IMR-90 (cell line): ENCODE results near the gene CLPSL2. TPM values are rescaled to one million over a fixed set of nuclear protein-coding genes. Genes with fewer than 3 reads are reported as not detected.

Source experiments
- ATAC-seq: fragments of 200-7000 bp; cut with Tn5 transposase; 2 replicates; pipeline ENCODE4 v1.9.1; 2020; ENCODE audit warnings: low read depth, mild to moderate bottlenecking, moderate library complexity
- BruUV-seq: library from RNA; stranded (reverse); fragments of 400-500 nt; replicated peaks from 2 replicates; lab custom pipeline; 2021; lab: Mats Ljungman, UMichigan
- CTCF ChIA-PET: fragments of 300-600 bp; formaldehyde crosslinking; extraction: SDS; loops from one replicate; lab custom pipeline; 2021; ENCODE audit warnings: antibody characterized with exemption; lab: Yijun Ruan, JAX
- POLR2A ChIA-PET: fragments of 300-600 bp; sonication (Branson Sonifier 250); formaldehyde crosslinking; loops from one replicate; lab custom pipeline; 2022; ENCODE audit warnings: antibody characterized with exemption; ENCODE audit not compliant: unreplicated experiment; lab: Charles Lee
- DNase-seq: peaks from one replicate; pipeline ENCODE4 v3.0.0; 2013
- H2AFZ ChIP-seq: replicated peaks from 2 replicates; pipeline ENCODE3; 2013; ENCODE audit warnings: low read length, mild to moderate bottlenecking; ENCODE audit not compliant: poor library complexity
- H2AK5ac ChIP-seq: 2 replicates; pipeline ENCODE4 v1.6.1; 2013; ENCODE audit warnings: low read depth, low read length, inconsistent platforms
- H2AK9ac ChIP-seq: replicated peaks from 2 replicates; pipeline ENCODE3; 2013; ENCODE audit warnings: mild to moderate bottlenecking, low read depth, low read length, moderate library complexity; ENCODE audit not compliant: poor library complexity
- H2BK120ac ChIP-seq: 2 replicates; pipeline ENCODE4 v1.6.1; 2013; ENCODE audit warnings: low read depth, low read length, inconsistent platforms
- H2BK15ac ChIP-seq: 3 replicates; pipeline ENCODE4 v1.6.1; 2013; ENCODE audit warnings: low read depth, low read length, inconsistent platforms
- H2BK20ac ChIP-seq: 2 replicates; pipeline ENCODE4 v1.6.1; 2013; ENCODE audit warnings: low read depth, mild to moderate bottlenecking, inconsistent platforms, low read length, moderate library complexity
- H2BK5ac ChIP-seq: 2 replicates; pipeline ENCODE4 v1.6.1; 2013; ENCODE audit warnings: mild to moderate bottlenecking, low read depth, low read length, inconsistent platforms; ENCODE audit not compliant: poor library complexity, severe bottlenecking
- H3K14ac ChIP-seq: replicated peaks from 2 replicates; pipeline ENCODE4 v1.6.1; 2013; ENCODE audit warnings: low read depth, low read length, inconsistent platforms
- H3K18ac ChIP-seq: 2 replicates; pipeline ENCODE4 v1.6.1; 2013; ENCODE audit warnings: low read depth, low read length, control low read depth
- H3K23ac ChIP-seq: 2 replicates; pipeline ENCODE4 v1.6.1; 2013; ENCODE audit warnings: low read depth, low read length, inconsistent platforms
- H3K27ac ChIP-seq: 2 replicates; pipeline ENCODE4 v1.5.1; 2013; ENCODE audit warnings: mild to moderate bottlenecking, control low read depth, low read length; ENCODE audit not compliant: insufficient read depth
- H3K27me3 ChIP-seq: 2 replicates; pipeline ENCODE4 v1.6.1; 2013; ENCODE audit warnings: low read length; ENCODE audit not compliant: control insufficient read depth, insufficient read depth
- H3K36me3 ChIP-seq: 2 replicates; pipeline ENCODE4 v1.6.1; 2013; ENCODE audit warnings: low read length, mixed read lengths; ENCODE audit not compliant: control insufficient read depth, insufficient read depth
- H3K4ac ChIP-seq: 2 replicates; pipeline ENCODE4 v1.6.1; 2013; ENCODE audit warnings: low read depth, low read length, inconsistent platforms
- H3K4me1 ChIP-seq: 2 replicates; pipeline ENCODE4 v1.6.1; 2013; ENCODE audit warnings: low read length, mixed read lengths; ENCODE audit not compliant: control insufficient read depth, insufficient read depth
- H3K4me2 ChIP-seq: 2 replicates; pipeline ENCODE4 v1.6.1; 2013; ENCODE audit warnings: low read depth, mild to moderate bottlenecking, control low read depth, low read length, moderate library complexity
- H3K4me3 ChIP-seq: 2 replicates; pipeline ENCODE4 v1.5.1; 2013; ENCODE audit warnings: low read depth, mild to moderate bottlenecking, control low read depth, low read length, moderate library complexity; ENCODE audit not compliant: insufficient read depth
- H3K56ac ChIP-seq: 2 replicates; pipeline ENCODE4 v1.6.1; 2013; ENCODE audit warnings: low read length, inconsistent platforms; ENCODE audit not compliant: insufficient read depth; ENCODE audit errors: extremely low read depth
- H3K79me1 ChIP-seq, 2 experiments: 2 replicates each; pipeline ENCODE4 v1.6.1; 2013; ENCODE audit warnings: low read length in 2 of 2, inconsistent platforms in 1 of 2, low read depth in 1 of 2
- H3K9ac ChIP-seq: 2 replicates; pipeline ENCODE4 v1.6.1; 2013; ENCODE audit warnings: low read depth, low read length, control low read depth
- H3K9me1 ChIP-seq: 2 replicates; pipeline ENCODE4 v1.6.1; 2013; ENCODE audit warnings: low read length, inconsistent platforms; ENCODE audit not compliant: insufficient read depth
- H3K9me3 ChIP-seq: 2 replicates; pipeline ENCODE4 v1.6.1; 2013; ENCODE audit warnings: low read length; ENCODE audit not compliant: control insufficient read depth, insufficient read depth
- H4K20me1 ChIP-seq: 2 replicates; pipeline ENCODE4 v1.6.1; 2013; ENCODE audit warnings: low read length, inconsistent platforms; ENCODE audit not compliant: insufficient read depth
- H4K5ac ChIP-seq: 2 replicates; pipeline ENCODE4 v1.6.1; 2013; ENCODE audit warnings: mild to moderate bottlenecking, low read depth, low read length, control low read depth
- H4K8ac ChIP-seq, 2 experiments: 2 replicates each; pipeline ENCODE4 v1.6.1; 2013; ENCODE audit warnings: low read depth in 2 of 2, low read length in 2 of 2, control low read depth in 1 of 2, inconsistent platforms in 1 of 2
- H4K91ac ChIP-seq: 2 replicates; pipeline ENCODE4 v1.6.1; 2013; ENCODE audit warnings: low read depth, low read length, inconsistent platforms; ENCODE audit not compliant: insufficient read depth
- CHD1 ChIP-seq: IDR thresholded peaks from 2 replicates; pipeline ENCODE4 v1.6.1; 2012; ENCODE audit warnings: low read depth, low read length, improper control_type of control experiment
- RCOR1 ChIP-seq: IDR thresholded peaks from 2 replicates; pipeline ENCODE4 v1.6.1; 2012; ENCODE audit warnings: mild to moderate bottlenecking, low read length, improper control_type of control experiment; ENCODE audit not compliant: insufficient replicate concordance
- WGBS, 2 experiments: methylation state at CpG; one replicate each; pipeline versions ENCODE4 v1.1.5 to v1.1.7; 2013; ENCODE audit warnings: missing lambda C conversion rate in 2 of 2; ENCODE audit not compliant: insufficient read length in 1 of 2; ENCODE audit errors: extremely low coverage in 2 of 2; 5-methylcytosine and 5-hydroxymethylcytosine counted together
- dilution Hi-C: fragments of 300-500 bp; cut with HindIII; formaldehyde crosslinking; loops from one replicate; pipeline ENCODE4 v1.14.3; 2018; ENCODE audit warnings: low sequenced_read_pairs; ENCODE audit not compliant: unreplicated experiment
- in situ Hi-C: fragments of 300-500 bp; cut with MboI; formaldehyde crosslinking; loops from 3 replicates; pipeline ENCODE4 v1.14.3; 2019; ENCODE audit warnings: low sequenced_read_pairs, inconsistent platforms, mixed read lengths
- intact Hi-C: fragments of 100-400 bp; cut with micrococcal nuclease; formaldehyde crosslinking; loops from 2 replicates; pipeline ENCODE4 v1.10.0; 2022
- polyA plus RNA-seq, 3 experiments: library from polyadenylated mRNA; depleted of rRNA; stranded (reverse); fragments of >200 nt; gene quantifications; 2 replicates each; pipeline ENCODE4 v1.2.3, GENCODE V29; 2012; ENCODE audit warnings: low replicate concordance in 1 of 3
- total RNA-seq: library from RNA; depleted of rRNA; stranded (reverse); fragments of >200 nt; gene quantifications from 2 replicates; pipeline ENCODE4 v1.2.3, GENCODE V29; 2012

CLPSL2 gene
- total and polyA plus RNA-seq, 2 of the 4 experiments (the other 2 are of a cell fraction), result not detected

- Histone ChIP-seq H3K79me1 (no peaks in the 10 kb centered on the region), H3K18ac (no peak overlapping the region), H4K91ac (no peak overlapping the region), H3K27me3 (peaks cover 25% of the 10 kb centered on the region), H2AFZ (no peak overlapping the region), H2BK120ac (no peak overlapping the region), H3K4ac (no peak overlapping the region), H3K4me3 (no peak overlapping the region), H3K27ac (no peak overlapping the region), H2AK5ac (no peak overlapping the region), H2BK5ac (no peak overlapping the region), H4K5ac (no peak overlapping the region), H3K9me3 (no peaks in the 10 kb centered on the region), H2AK9ac (no peak overlapping the region), H3K9me1 (no peaks in the 10 kb centered on the region), H2BK15ac (no peak overlapping the region), H3K4me2 (no peak overlapping the region), H3K23ac (no peak overlapping the region), H4K8ac (no peak overlapping the region), H3K56ac (no peak overlapping the region), H3K14ac (no peak overlapping the region), H2BK20ac (no peak overlapping the region), H3K9ac (no peak overlapping the region), H4K20me1 (no peaks in the 10 kb centered on the region), H3K4me1 (no peaks in the 10 kb centered on the region), H3K36me3 (no peaks in the 10 kb centered on the region)
- POLR2A ChIA-PET, result no interaction called here
- in situ Hi-C loops, result no loop called here
- CTCF ChIA-PET, result no interaction called here
- no peak for TF ChIP-seq RCOR1
- TF ChIP-seq CHD1, result no peak
- no TSS peak for BruUV-seq
- intact Hi-C loops, result no loop called here
- dilution Hi-C loops, result no loop called here
- no peak for DNase-seq
- WGBS, 2 experiments, result no CpG with 5 or more reads among the region's 3 CpGs
- ATAC-seq, result no peak
Measured at GRCh38 chr6:35801148-35801547, 24.8 kb downstream of the CLPSL2 start.
